HUES64 (cell line): Measurements from ENCODE around the gene KIF18A.
"Not testable (repeated sequence)": the region's sequence is repeated elsewhere in the genome, so short reads cannot be mapped to it uniquely, and the experiment has no call there.

Source experiments
- H3K27ac ChIP-seq: 2 replicates; pipeline ENCODE4 v1.7.0; 2013; ENCODE audit warnings: low read depth, low read length, inconsistent platforms
- H3K27me3 ChIP-seq: 2 replicates; pipeline ENCODE4 v1.6.1; 2013; ENCODE audit warnings: mild to moderate bottlenecking, low read length; ENCODE audit not compliant: insufficient read depth
- H3K36me3 ChIP-seq: 2 replicates; pipeline ENCODE4 v1.6.1; 2013; ENCODE audit warnings: mild to moderate bottlenecking, low read length; ENCODE audit not compliant: insufficient read depth
- H3K4me1 ChIP-seq: 2 replicates; pipeline ENCODE4 v1.6.1; 2013; ENCODE audit warnings: mild to moderate bottlenecking, low read length, moderate library complexity; ENCODE audit not compliant: insufficient read depth
- H3K4me3 ChIP-seq: 2 replicates; pipeline ENCODE4 v1.5.1; 2013; ENCODE audit warnings: mild to moderate bottlenecking, low read length, moderate library complexity
- H3K9ac ChIP-seq: 2 replicates; pipeline ENCODE4 v1.6.1; 2013; ENCODE audit warnings: mild to moderate bottlenecking, low read depth, low read length
- H3K9me3 ChIP-seq: 2 replicates; pipeline ENCODE4 v1.6.1; 2013; ENCODE audit warnings: low read depth, low read length; ENCODE audit not compliant: insufficient read depth
- WGBS: fragments of 150-250, 120-280 bp; methylation state at CpG from one replicate; pipeline ENCODE4 v1.1.7; 2013; ENCODE audit warnings: missing lambda C conversion rate; 5-methylcytosine and 5-hydroxymethylcytosine counted together

Gene KIF18A

DNA sequence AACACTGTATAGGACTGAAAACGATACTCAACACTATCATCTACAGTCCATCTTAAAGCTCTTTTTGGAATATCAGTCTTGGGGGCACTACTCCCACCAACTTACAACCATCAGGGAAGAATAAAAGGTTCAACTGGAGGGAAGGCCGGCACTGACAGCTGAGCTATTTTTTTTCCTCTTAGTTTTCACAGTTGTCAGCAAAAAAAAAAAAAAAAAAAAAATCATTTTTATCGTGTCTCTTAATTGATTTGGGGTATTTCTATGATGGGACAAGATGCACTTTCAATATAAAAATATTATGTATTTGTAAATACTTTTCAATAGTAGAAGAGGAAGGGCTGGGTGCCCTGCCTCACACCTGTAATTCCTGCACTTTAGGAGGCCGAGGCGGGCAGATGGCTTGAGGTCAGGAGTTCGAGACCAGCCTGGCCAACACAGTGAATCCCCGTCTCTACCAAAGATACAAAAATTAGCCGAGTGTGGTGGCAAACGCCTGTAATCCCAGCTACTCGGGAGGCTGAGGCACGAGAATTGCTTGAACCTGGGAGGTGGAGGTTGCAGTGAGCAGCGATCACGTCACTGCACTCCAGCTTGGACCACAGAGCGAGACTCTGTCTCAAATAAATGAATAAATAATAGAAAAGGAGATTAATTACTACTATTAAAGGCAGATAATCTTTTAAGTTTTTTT lies 1.5 kb downstream of the KIF18A start:
- Histone ChIP-seq H3K36me3 (no peaks in the 10 kb centered on the region), H3K27ac (no peak overlapping the region), H3K4me3 (peak overlapping the region; percentile 91), H3K9ac (no peak overlapping the region), H3K9me3 (no peaks in the 10 kb centered on the region), H3K27me3 (no peaks in the 10 kb centered on the region), H3K4me1 (peaks cover 28% of the 10 kb centered on the region)
- WGBS = 93% methylated on average over 11 of the region's 14 CpGs

DNA sequence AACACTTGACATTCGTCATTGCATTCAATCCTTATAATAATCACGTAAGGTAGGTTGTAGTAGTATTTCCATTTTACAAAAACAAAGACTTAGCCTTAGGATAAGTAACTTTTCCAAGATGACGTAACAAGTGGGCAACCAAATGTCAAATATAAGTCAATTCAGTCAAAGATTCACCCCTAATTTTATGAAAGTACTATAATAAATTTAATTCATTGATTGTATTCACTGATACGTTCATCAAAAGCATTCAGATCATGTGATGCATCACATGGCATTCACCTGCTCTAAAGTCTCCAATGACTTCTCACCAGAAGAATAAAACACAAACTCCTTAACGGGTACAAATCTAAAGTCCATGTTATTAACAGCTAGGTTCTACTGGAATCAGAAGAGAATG lies 2.1 kb downstream of the KIF18A start:
- WGBS = 96% methylated on average over 2 of the region's 5 CpGs
- H3K36me3 ChIP-seq = no peaks in the 10 kb centered on the region
- H3K4me3 ChIP-seq = peak overlapping the region; percentile 91; the same call in 1 of the 2 replicates
- H3K9me3 ChIP-seq = no peaks in the 10 kb centered on the region
- H3K9ac ChIP-seq = no peak overlapping the region
- H3K27ac ChIP-seq = no peak overlapping the region
- H3K27me3 ChIP-seq = no peaks in the 10 kb centered on the region
- peaks cover 22% of the 10 kb centered on the region for H3K4me1 ChIP-seq

DNA sequence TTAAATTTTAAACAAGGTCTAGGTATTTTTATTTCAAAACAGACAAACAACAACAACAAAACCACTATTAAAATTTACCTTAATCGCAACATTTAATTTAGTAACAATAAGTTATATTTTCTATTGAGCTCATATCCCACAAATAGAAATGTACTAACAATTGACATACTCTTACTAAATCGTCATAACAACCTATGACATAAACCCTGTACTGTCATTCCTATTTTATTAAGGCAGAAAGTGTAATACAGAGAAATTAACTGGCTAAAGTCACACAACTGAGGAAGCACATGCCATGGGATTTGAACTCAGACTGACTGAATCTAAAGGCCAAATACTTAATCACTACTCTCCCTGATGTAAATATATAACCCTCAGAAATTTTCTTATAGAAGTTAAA lies 3.0 kb downstream of the KIF18A start:
- Histone ChIP-seq H3K4me1 (peaks cover 21% of the 10 kb centered on the region), H3K4me3 (no peak overlapping the region), H3K9ac (no peak overlapping the region), H3K27me3 (no peaks in the 10 kb centered on the region), H3K36me3 (no peaks in the 10 kb centered on the region), H3K27ac (no peak overlapping the region), H3K9me3 (no peaks in the 10 kb centered on the region)
- 100% methylated on average over 2 of the region's 2 CpGs for WGBS

DNA sequence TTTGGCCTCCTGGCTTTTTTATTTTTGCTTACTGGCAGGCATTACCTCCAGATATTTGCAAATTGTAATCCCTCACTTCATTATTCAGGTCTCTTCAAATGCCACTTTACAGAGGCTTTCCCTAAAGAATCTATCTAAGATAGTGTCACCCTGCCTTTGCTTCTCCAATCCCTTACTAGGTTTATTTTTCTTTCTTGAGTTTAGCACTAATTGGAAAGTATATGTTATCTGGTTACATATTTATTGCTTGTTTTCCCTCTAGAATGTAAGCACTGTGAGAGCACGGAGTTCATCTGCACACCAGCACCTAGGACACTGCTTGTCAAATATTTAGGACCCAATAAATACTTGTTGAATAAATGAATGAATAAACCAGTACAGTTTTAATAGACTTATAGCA lies 3.5 kb downstream of the KIF18A start:
- no peaks in the 10 kb centered on the region for H3K9me3 ChIP-seq
- no peak overlapping the region for H3K9ac ChIP-seq
- 100% methylated on average over 1 of the region's 1 CpG for WGBS
- no peaks in the 10 kb centered on the region for H3K36me3 ChIP-seq
- H3K27me3 ChIP-seq = no peaks in the 10 kb centered on the region
- no peak overlapping the region for H3K27ac ChIP-seq
- H3K4me3 ChIP-seq = no peak overlapping the region
- H3K4me1 ChIP-seq = peaks cover 18% of the 10 kb centered on the region

DNA sequence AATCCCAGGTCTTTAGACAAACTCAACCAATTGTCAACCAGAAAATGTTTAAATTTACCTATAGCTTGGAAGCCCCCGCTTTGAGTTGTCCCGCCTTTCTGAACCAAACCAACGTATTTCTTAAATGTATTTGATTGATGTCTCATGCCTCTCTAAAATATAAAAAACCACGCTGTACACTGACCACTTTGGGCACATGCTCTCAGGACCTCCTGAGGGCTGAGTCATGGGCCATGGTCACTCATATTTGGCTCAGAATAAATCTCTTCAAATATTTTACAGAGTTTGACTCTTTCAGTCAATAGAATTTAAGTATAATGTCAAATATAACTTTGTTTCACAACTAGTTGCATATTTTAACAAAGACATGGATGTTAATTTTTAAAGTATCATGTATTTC lies 5.7 kb downstream of the KIF18A start:
- H3K9ac ChIP-seq, H3K27ac ChIP-seq, H3K36me3 ChIP-seq, H3K27me3 ChIP-seq, H3K9me3 ChIP-seq, H3K4me3 ChIP-seq: not testable (repeated sequence)
- H3K4me1 ChIP-seq = peaks cover 11% of the 10 kb centered on the region; the same call in 1 of the 2 replicates
- WGBS = 98% methylated on average over 4 of the region's 4 CpGs

DNA sequence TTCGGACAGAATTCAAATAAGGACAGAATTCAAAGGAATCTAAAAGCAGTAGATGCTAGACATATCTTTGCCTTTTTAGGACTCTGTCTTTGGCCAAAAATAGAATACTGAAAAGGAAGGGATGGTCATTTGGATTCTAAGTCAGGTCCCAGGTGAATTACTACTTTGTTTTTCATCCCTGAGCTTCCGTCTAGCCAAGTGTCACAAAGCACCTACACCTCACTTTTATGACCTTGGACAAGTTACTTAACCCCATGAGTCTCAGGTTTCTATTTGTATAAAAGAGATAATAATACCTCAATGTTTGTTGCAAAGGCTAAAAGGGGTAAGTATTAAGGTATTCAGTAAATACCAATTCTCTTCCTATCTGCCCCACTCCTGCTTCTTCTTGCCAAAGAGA lies 7.3 kb downstream of the KIF18A start:
- no peak overlapping the region for H3K27ac ChIP-seq
- H3K9me3 ChIP-seq = no peaks in the 10 kb centered on the region
- H3K9ac ChIP-seq = no peak overlapping the region
- H3K4me3 ChIP-seq = no peak overlapping the region
- no peaks in the 10 kb centered on the region for H3K27me3 ChIP-seq
- peaks cover 18% of the 10 kb centered on the region for H3K36me3 ChIP-seq
- WGBS = 86% methylated on average over 2 of the region's 2 CpGs
- peaks cover 7% of the 10 kb centered on the region; the same call in 1 of the 2 replicates for H3K4me1 ChIP-seq

DNA sequence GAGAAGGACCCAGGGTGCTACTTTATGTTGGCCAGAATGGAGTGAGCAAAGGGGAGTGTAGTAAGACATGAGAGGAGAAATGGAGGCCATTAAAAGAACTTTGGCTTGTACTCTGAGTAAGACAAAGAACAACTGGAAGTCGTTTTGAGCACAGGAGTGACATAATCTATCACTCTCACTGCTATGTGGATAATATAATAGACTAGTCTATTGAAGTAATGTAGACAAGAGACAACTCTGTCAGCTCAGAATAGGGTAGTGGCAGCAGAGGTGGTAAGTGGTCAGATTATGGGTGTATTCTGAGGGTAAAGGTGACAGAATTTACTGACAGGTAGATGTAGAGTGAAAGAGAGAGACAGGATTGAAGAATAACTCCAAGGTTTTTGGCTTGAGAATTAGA lies 8.2 kb downstream of the KIF18A start:
- Histone ChIP-seq H3K9me3 (no peaks in the 10 kb centered on the region), H3K27me3 (no peaks in the 10 kb centered on the region), H3K36me3 (peaks cover 18% of the 10 kb centered on the region), H3K9ac (no peak overlapping the region), H3K4me1 (peaks cover 4% of the 10 kb centered on the region; the same call in 1 of the 2 replicates), H3K4me3 (no peak overlapping the region), H3K27ac (no peak overlapping the region)
- 100% methylated on average over 1 of the region's 1 CpG for WGBS

DNA sequence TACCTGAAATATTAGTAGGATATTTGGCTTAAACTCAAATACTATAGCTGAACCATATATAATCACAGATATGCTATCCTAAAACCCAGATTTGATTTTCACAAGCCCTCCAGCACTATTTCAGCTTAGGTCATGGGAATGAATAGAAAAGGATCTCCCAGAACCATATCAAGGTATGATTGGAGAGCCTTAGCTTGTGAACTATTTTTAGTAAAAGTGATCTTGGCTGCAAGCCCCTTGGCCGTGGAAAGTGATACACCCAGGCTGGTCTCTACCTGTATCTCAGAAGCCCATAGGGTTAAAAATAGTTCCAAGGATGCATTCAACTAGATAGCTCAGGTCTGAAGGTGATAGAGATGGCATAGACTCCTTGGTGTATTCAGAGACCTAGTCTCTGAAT lies 9.7 kb downstream of the KIF18A start:
- Histone ChIP-seq H3K9ac (no peak overlapping the region), H3K27me3 (no peaks in the 10 kb centered on the region), H3K36me3 (peaks cover 29% of the 10 kb centered on the region), H3K4me1 (no peaks in the 10 kb centered on the region), H3K4me3 (no peak overlapping the region), H3K9me3 (no peaks in the 10 kb centered on the region), H3K27ac (no peak overlapping the region)
- 91% methylated on average over 1 of the region's 1 CpG for WGBS

DNA sequence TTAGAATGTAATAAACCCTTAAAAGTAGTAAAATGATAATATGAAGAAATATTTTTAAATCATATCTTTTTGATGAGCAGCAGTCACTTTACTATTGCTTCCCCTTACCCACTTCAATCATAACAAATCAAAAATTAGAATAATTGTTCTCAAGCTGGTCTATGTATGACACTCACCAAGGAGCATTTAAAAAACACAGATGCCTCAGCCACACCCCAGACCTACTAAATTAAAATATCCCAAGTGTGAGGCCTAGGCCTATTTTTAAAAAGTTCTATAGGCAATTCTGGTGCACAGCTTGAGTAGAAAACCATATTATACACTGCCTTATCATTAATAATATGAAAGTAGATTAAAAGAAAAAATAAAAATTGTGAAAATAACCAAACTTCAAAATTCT lies 15.2 kb downstream of the KIF18A start:
- Histone ChIP-seq H3K27ac (no peak overlapping the region), H3K27me3 (no peaks in the 10 kb centered on the region), H3K4me3 (no peak overlapping the region), H3K36me3 (peaks cover 65% of the 10 kb centered on the region), H3K9me3 (no peaks in the 10 kb centered on the region), H3K9ac (no peak overlapping the region), H3K4me1 (no peaks in the 10 kb centered on the region)

DNA sequence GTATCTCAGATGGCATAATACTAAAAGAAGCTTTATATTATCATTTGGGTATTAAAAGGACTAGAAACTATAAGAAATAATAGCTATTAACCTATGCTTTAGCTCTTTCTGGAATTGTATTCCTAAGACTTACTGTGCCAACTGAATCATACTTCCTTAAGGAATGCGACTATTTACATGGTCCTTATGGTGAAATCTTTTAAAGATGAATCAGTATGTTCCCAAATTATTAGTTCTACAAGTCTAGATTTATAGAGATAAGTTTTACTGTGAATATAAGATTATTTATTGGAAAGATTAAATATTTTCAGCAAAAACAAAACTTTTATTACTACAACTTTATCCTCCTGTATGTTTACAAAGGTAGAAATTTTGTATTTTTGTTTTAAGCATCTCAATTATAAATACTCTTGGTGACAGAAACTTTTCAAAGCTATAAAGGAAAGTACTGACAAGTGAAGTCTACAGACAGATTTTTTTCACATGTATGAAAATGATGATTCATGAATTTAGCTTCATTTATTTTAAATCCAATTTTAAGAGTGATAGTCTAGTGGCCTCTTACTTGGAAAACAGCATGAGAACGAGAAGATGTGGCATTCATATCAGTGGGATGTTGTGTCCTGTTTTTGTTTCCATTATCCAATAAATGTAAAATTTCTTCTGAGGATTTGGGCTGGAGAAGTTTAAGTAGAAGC lies 17.8 kb downstream of the KIF18A start:
- Histone ChIP-seq H3K4me1 (no peaks in the 10 kb centered on the region), H3K27ac (no peak overlapping the region), H3K9ac (no peak overlapping the region), H3K36me3 (peaks cover 64% of the 10 kb centered on the region), H3K4me3 (no peak overlapping the region), H3K9me3 (no peaks in the 10 kb centered on the region), H3K27me3 (no peaks in the 10 kb centered on the region)
- WGBS = 100% methylated on average over 1 of the region's 2 CpGs

DNA sequence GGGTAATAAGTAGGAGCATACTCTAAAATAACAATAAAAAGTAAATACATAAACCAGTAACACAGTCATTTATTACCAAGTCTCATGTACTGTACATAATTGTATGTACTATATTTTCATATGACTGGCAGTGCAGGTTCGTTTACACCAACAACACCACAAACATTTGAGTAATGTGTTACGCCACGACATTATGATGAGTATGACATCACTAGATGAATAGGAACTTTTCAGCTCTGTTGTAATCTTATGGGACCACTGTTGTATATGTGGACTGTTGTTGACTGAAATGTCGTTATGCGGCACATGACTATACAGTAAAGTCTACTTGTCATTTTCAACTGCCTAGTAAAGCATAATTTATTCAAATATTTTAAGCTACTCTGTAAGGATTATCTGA lies 18.6 kb downstream of the KIF18A start:
- peaks cover 67% of the 10 kb centered on the region for H3K36me3 ChIP-seq
- no peaks in the 10 kb centered on the region for H3K9me3 ChIP-seq
- no peak overlapping the region for H3K4me3 ChIP-seq
- no peaks in the 10 kb centered on the region for H3K27me3 ChIP-seq
- no peak overlapping the region for H3K9ac ChIP-seq
- WGBS = 98% methylated on average over 2 of the region's 5 CpGs
- H3K4me1 ChIP-seq = no peaks in the 10 kb centered on the region
- no peak overlapping the region for H3K27ac ChIP-seq
